HepG2 (cell line): ENCODE data around the gene PTPRD.

ENCODE experiments used
- ARNT ChIP-seq: fragments of 450-650 bp; IDR thresholded peaks from 2 replicates; pipeline ENCODE4 v1.6.1; 2017
- FOXA1 ChIP-seq, 2 experiments: fragments of 450-650 bp in 1 of 2; sonication (generic) in 1 of 2; formaldehyde crosslinking in 1 of 2; IDR thresholded peaks; 2 replicates each; pipeline versions ENCODE4 v1.4.0 to v1.6.1; 2016 to 2020; ENCODE audit warnings: missing genetic modification reagents in 1 of 2
- FOXJ3 ChIP-seq: sonication (generic); formaldehyde crosslinking; IDR thresholded peaks from 2 replicates; pipeline ENCODE4 v1.4.0; 2020; ENCODE audit warnings: missing genetic modification reagents, mild to moderate bottlenecking, borderline replicate concordance
- NR3C1 ChIP-seq: sonication (generic); formaldehyde crosslinking; IDR thresholded peaks from 2 replicates; pipeline ENCODE4 v1.4.0; 2020; ENCODE audit warnings: missing genetic modification reagents
- ZNF639 ChIP-seq: conservative IDR thresholded peaks from 2 replicates; pipeline ENCODE4 v1.6.1; 2018; ENCODE audit warnings: missing genetic modification reagents
- TF ChIP-seq, protein P1 (sequence below): sonication (generic); formaldehyde crosslinking; IDR thresholded peaks from 2 replicates; pipeline ENCODE4 v1.4.0; 2020; ENCODE audit warnings: missing genetic modification reagents, low read depth, mild to moderate bottlenecking, borderline replicate concordance

- no peak for TF ChIP-seq FOXJ3 (CRISPR knock-in tag)
- no peak for TF ChIP-seq ZNF639 (CRISPR knock-in tag)
- TF ChIP-seq ARNT, result no peak
- no peak for TF ChIP-seq FOXA1 (IDR thresholded peaks at IDR 0.05)
- TF ChIP-seq FOXA1 (CRISPR knock-in tag; IDR thresholded peaks at IDR 0.05), result 0 out of 2 replicates have a peak, but pooled peaks have one; percentile 12
- TF ChIP-seq, protein P1, sequence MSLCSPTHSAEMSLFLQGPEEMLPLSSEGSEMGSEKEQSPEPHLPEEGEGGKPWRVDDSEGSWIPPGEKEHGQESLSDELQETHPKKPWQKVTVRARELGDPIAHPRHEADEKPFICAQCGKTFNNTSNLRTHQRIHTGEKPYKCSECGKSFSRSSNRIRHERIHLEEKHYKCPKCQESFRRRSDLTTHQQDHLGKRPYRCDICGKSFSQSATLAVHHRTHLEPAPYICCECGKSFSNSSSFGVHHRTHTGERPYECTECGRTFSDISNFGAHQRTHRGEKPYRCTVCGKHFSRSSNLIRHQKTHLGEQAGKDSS (CRISPR knock-in tag), result no peak
- TF ChIP-seq NR3C1 (CRISPR knock-in tag), result no peak
Observed at GRCh38 chr9:9998491-9999287, 614.1 kb downstream of the PTPRD start.
